HepG2 (cell line): ENCODE data around the gene VSIG10L. TPM values are rescaled to one million over a fixed set of nuclear protein-coding genes. Genes with fewer than 3 reads are reported as not detected.

Experiments
- CBX1 ChIP-seq: IDR thresholded peaks from one replicate; pipeline ENCODE4 v1.6.1; 2016; ENCODE audit warnings: antibody characterized with exemption, low read depth
- CENPT ChIP-seq: sonication (generic); formaldehyde crosslinking; IDR thresholded peaks from 2 replicates; pipeline ENCODE4 v1.8.0; 2022; ENCODE audit warnings: low read depth, mild to moderate bottlenecking, moderate library complexity, missing genetic modification reagents
- DNMT1 ChIP-seq: sonication (generic); formaldehyde crosslinking; IDR thresholded peaks from 2 replicates; pipeline ENCODE4 v1.5.1; 2020; ENCODE audit warnings: mild to moderate bottlenecking, missing genetic modification reagents
- MXD4 ChIP-seq: IDR thresholded peaks from 2 replicates; pipeline ENCODE4 v1.6.1; 2016; ENCODE audit warnings: mild to moderate bottlenecking, missing biosample characterization, missing genetic modification reagents
- PBX3 ChIP-seq: sonication (generic); formaldehyde crosslinking; IDR thresholded peaks from 2 replicates; pipeline ENCODE4 v1.8.1; 2023; ENCODE audit warnings: missing genetic modification reagents, inconsistent platforms, borderline replicate concordance
- PCBP1 ChIP-seq: fragments of 200-400 bp; formaldehyde crosslinking; IDR thresholded peaks from 2 replicates; pipeline ENCODE4 v1.6.1; 2017; ENCODE audit warnings: mild to moderate bottlenecking, low read depth, low read length, borderline replicate concordance
- POLR2A ChIP-seq, 2 experiments: IDR thresholded peaks; 2 replicates each; pipeline ENCODE4 v1.6.1; 2011; ENCODE audit warnings: low read depth in 2 of 2, low read length in 2 of 2, mild to moderate bottlenecking in 1 of 2, moderate library complexity in 1 of 2; ENCODE audit not compliant: insufficient read depth in 1 of 2
- REL ChIP-seq: sonication (generic); formaldehyde crosslinking; conservative IDR thresholded peaks from 2 replicates; pipeline ENCODE4 v1.8.0; 2022; ENCODE audit warnings: mild to moderate bottlenecking, missing genetic modification reagents, moderate library complexity
- RFX1 ChIP-seq: fragments of 450-650 bp; IDR thresholded peaks from 2 replicates; pipeline ENCODE4 v1.6.1; 2017
- RXRB ChIP-seq: IDR thresholded peaks from 2 replicates; pipeline ENCODE4 v1.6.1; 2016; ENCODE audit warnings: borderline replicate concordance, missing genetic modification reagents, missing compliant biosample characterization
- SAFB2 ChIP-seq: sonication (generic); formaldehyde crosslinking; IDR thresholded peaks from 2 replicates; pipeline ENCODE4 v1.5.1; 2020; ENCODE audit warnings: missing genetic modification reagents, low read depth, mild to moderate bottlenecking, borderline replicate concordance
- TEAD3 ChIP-seq: optimal IDR thresholded peaks from 2 replicates; pipeline ENCODE3; 2016; ENCODE audit warnings: borderline replicate concordance
- TRAFD1 ChIP-seq: sonication (generic); formaldehyde crosslinking; IDR thresholded peaks from 2 replicates; pipeline ENCODE4 v1.5.1; 2020; ENCODE audit warnings: missing genetic modification reagents, mild to moderate bottlenecking, borderline replicate concordance
- ZBTB46 ChIP-seq: sonication (generic); formaldehyde crosslinking; IDR thresholded peaks from 2 replicates; pipeline ENCODE4 v1.4.0; 2020; ENCODE audit warnings: mild to moderate bottlenecking, missing genetic modification reagents, borderline replicate concordance
- ZNF20 ChIP-seq: sonication (generic); formaldehyde crosslinking; IDR thresholded peaks from 2 replicates; pipeline ENCODE4 v1.4.0; 2020; ENCODE audit warnings: mild to moderate bottlenecking, moderate library complexity, missing genetic modification reagents
- ZNF34 ChIP-seq: sonication (generic); formaldehyde crosslinking; IDR thresholded peaks from 2 replicates; pipeline ENCODE4 v1.4.0; 2020; ENCODE audit warnings: mild to moderate bottlenecking, missing genetic modification reagents, borderline replicate concordance
- ZNF580 ChIP-seq: IDR thresholded peaks from 2 replicates; pipeline ENCODE4 v1.6.1; 2016; ENCODE audit warnings: low read depth, borderline replicate concordance
- ZNF605 ChIP-seq: sonication (generic); formaldehyde crosslinking; IDR thresholded peaks from 2 replicates; pipeline ENCODE4 v1.8.0; 2022; ENCODE audit warnings: mild to moderate bottlenecking, missing genetic modification reagents
- polyA plus RNA-seq, 8 experiments: library from polyadenylated mRNA; depleted of rRNA in 3 of 8; stranded (reverse) in 7 of 8; unstranded in 1 of 8; fragments of >200 nt; fragmentation: Illumina TruSeq in 4 of 8; extraction: Trizol in 4 of 8; gene quantifications; 2 replicates each; pipeline versions ENCODE4 v1.2.1 to v1.2.3, GENCODE V29; 2011 to 2016; ENCODE audit warnings: low read depth in 4 of 8, missing spikeins in 1 of 8, mixed read lengths in 1 of 8; ENCODE audit not compliant: insufficient read depth in 1 of 8
- total RNA-seq, 5 experiments: library from RNA; depleted of rRNA; stranded (reverse); fragments of >200 nt; fragmentation: Illumina TruSeq; extraction: Trizol; gene quantifications; 2 replicates each; pipeline ENCODE4 v1.2.3, GENCODE V29; 2016; ENCODE audit warnings: low read depth in 1 of 5

VSIG10L gene
- total and polyA plus RNA-seq, 2 of the 13 experiments (the other 11 are each of a cell fraction or from before 2014, with no cell fraction given): 2.7 to 8.5 TPM

GRCh38 chr19:51368366-51369282 lies 26.7 kb upstream of the VSIG10L start, which contains the start of gene CLDND2 (continued):
- TF ChIP-seq CBX1: no peak
- 0 out of 2 replicates have a peak, but pooled peaks have one; percentile 21 for TF ChIP-seq PCBP1
- TF ChIP-seq ZBTB46 (CRISPR knock-in tag): no peak
- TF ChIP-seq CENPT (CRISPR knock-in tag): no peak
- no peak for TF ChIP-seq RXRB
- peak; percentile 6 for TF ChIP-seq TEAD3
- 0 out of 2 replicates have a peak, but pooled peaks have one; percentile 9 for TF ChIP-seq PBX3 (CRISPR knock-in tag)
- peak; percentile 8; the same call in 1 of the 2 replicates for TF ChIP-seq SAFB2 (CRISPR knock-in tag)
- TF ChIP-seq ZNF605 (CRISPR knock-in tag): peak; percentile 10; the same call in 1 of the 2 replicates
- TF ChIP-seq ZNF580 (CRISPR knock-in tag): no peak
- peak in 1 of 2 experiments; percentile 32; a peak in 1 of 4 replicates for TF ChIP-seq POLR2A (IDR thresholded peaks at IDR 0.05; ENCODE audit: insufficient read depth in 1 of 2, low read depth in 2 of 2, low read length in 2 of 2)
- no peak for TF ChIP-seq MXD4 (CRISPR knock-in tag)
- TF ChIP-seq RFX1: no peak
- peak; percentile 1; the same call in 1 of the 2 replicates for TF ChIP-seq DNMT1 (CRISPR knock-in tag)
- TF ChIP-seq REL (CRISPR knock-in tag): 0 out of 2 replicates have a peak, but pooled peaks have one; percentile 6
- TF ChIP-seq TRAFD1 (CRISPR knock-in tag): no peak
- TF ChIP-seq ZNF34 (CRISPR knock-in tag): no peak
- 0 out of 2 replicates have a peak, but pooled peaks have one; percentile 29 for TF ChIP-seq ZNF20 (CRISPR knock-in tag)
